Fibroblast of lung (primary cell): ENCODE results near the gene CDK10. TPM values are rescaled to one million over a fixed set of nuclear protein-coding genes. Genes with fewer than 3 reads are reported as not detected.
A peak's percentile ranks its signal among the peaks of the same experiment; 100 is the strongest.

Source experiments
- DNase-seq, 2 donors: peaks; one replicate each; pipeline versions ENCODE4 v3.0.0 to v3.0.0-alpha.2; 2010; ENCODE audit warnings: low read depth in 2 of 2
- H2AFZ ChIP-seq: 2 replicates; pipeline ENCODE4 v1.5.1; 2012; ENCODE audit warnings: low read length, control low read depth, inconsistent platforms
- H3K27ac ChIP-seq: 2 replicates; pipeline ENCODE4 v1.5.1; 2011; ENCODE audit warnings: low read length, control low read depth; ENCODE audit not compliant: insufficient read depth
- H3K27me3 ChIP-seq: 2 replicates; pipeline ENCODE4 v1.5.1; 2011; ENCODE audit warnings: mild to moderate bottlenecking, low read length; ENCODE audit not compliant: control insufficient read depth, insufficient read depth
- H3K36me3 ChIP-seq: 2 replicates; pipeline ENCODE4 v1.5.1; 2011; ENCODE audit warnings: low read length; ENCODE audit not compliant: control insufficient read depth, insufficient read depth
- H3K4me1 ChIP-seq: 2 replicates; pipeline ENCODE4 v1.5.1; 2011; ENCODE audit warnings: low read length; ENCODE audit not compliant: control insufficient read depth, insufficient read depth; ENCODE audit errors: extremely low read depth
- H3K4me2 ChIP-seq: 2 replicates; pipeline ENCODE4 v1.5.1; 2011; ENCODE audit warnings: low read length, control low read depth; ENCODE audit not compliant: insufficient read depth; ENCODE audit errors: extremely low read depth
- H3K4me3 ChIP-seq, 4 experiments: fragments of 200-600 bp in 1 of 4; sonication (generic) in 1 of 4; replicated peaks in 1 of 4; 2 replicates each; pipeline ENCODE4 v1.5.1; 2011 to 2016; ENCODE audit warnings: low read length in 4 of 4, low read depth in 3 of 4, mild to moderate bottlenecking in 3 of 4, control low read depth in 2 of 4, inconsistent platforms in 1 of 4, mixed read lengths in 1 of 4; ENCODE audit not compliant: insufficient read depth in 1 of 4; ENCODE audit errors: control extremely low read depth in 1 of 4
- H3K79me2 ChIP-seq: 2 replicates; pipeline ENCODE4 v1.5.1; 2012; ENCODE audit warnings: mild to moderate bottlenecking, low read length, inconsistent platforms; ENCODE audit not compliant: control insufficient read depth, insufficient read depth
- H3K9ac ChIP-seq: 2 replicates; pipeline ENCODE4 v1.5.1; 2011; ENCODE audit warnings: mild to moderate bottlenecking, low read length, control low read depth; ENCODE audit not compliant: insufficient read depth
- H3K9me3 ChIP-seq: 2 replicates; pipeline ENCODE4 v1.5.1; 2012; ENCODE audit warnings: low read depth, low read length; ENCODE audit not compliant: control insufficient read depth, insufficient read depth
- H4K20me1 ChIP-seq: 2 replicates; pipeline ENCODE4 v1.5.1; 2011; ENCODE audit warnings: low read length; ENCODE audit not compliant: control insufficient read depth, insufficient read depth; ENCODE audit errors: extremely low read depth
- EZH2 ChIP-seq: IDR thresholded peaks from 2 replicates; pipeline ENCODE4 v1.5.1; 2012; ENCODE audit warnings: low read length, control low read depth, mild to moderate bottlenecking; ENCODE audit errors: missing control alignments
- polyA plus RNA-seq, 2 donors: library from polyadenylated mRNA; depleted of rRNA in 1 of 2; stranded (reverse) in 1 of 2; unstranded in 1 of 2; fragments of >200 nt; gene quantifications; 2 replicates each; pipeline ENCODE4 v1.2.1, GENCODE V29; 2011 to 2012; ENCODE audit warnings: missing spikeins in 1 of 2
- total RNA-seq: library from RNA; depleted of rRNA; stranded (reverse); fragments of >200 nt; gene quantifications from 2 replicates; pipeline ENCODE4 v1.2.1, GENCODE V29; 2014
- TF ChIP-seq, protein P1 (sequence below), 2 donors: IDR thresholded peaks in 1 of 2; conservative IDR thresholded peaks in 1 of 2; 1 replicate in 1 of 2; 2 replicates in 1 of 2; pipeline ENCODE4 v1.5.1; 2011 to 2012; ENCODE audit warnings: low read length in 2 of 2, control low read depth in 1 of 2, inconsistent platforms in 1 of 2, low read depth in 1 of 2, mild to moderate bottlenecking in 1 of 2

The CDK10 gene
- total and polyA plus RNA-seq, 2 donors (not counting 1 experiment from before 2014, with no cell fraction given) = 22.9 to 41.9 TPM

DNA sequence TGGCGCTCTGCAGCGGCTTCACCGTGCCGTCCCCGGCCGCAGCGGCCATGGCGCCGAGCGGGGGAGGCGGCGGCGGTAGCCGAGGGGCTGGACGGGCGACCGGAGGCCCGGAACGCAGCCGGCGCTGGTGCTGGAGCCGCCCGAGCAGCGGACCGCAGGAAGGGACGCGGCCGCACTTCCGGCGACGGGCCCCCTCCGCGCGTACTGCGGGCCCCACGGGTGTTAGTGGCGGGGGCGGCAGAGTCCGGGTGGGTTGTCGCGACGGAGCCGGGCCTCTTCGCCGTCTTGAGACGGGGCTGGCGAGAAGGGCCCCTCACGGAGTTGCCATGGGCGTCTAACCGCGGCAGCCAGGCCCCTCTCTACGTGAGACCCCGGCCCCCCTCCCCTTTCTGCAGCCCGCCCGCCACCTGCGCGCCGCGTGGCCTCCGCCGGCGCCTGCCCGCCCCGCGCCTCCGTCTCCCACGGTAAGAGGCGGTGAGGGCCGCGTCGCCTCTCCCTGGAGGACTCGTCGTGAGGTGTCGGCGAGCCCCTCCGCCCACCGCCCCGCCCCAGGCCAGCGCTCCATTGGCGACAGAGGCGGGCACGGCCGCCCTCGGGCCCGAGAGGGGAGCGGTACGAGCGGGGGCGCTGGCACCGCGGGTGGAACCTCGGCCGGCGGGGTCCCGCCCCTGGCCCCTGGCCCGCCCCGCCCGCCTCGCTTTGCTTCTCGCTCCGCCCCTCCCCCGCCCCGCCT is 34.5 kb downstream of the CDK10 start, which contains the start of the genes VPS9D1 and ZNF276:
VPS9D1 (minus strand) TSS at position 86 of the 733 bp plus-strand sequence; CDS start at position 49, 37 bp downstream.
ZNF276 (plus strand) TSS at position 725 of the 733 bp plus-strand sequence. CDS start 104 bp downstream, outside the sequence.
- Histone ChIP-seq H4K20me1 (no peaks in the 10 kb centered on the region), H3K9ac (peak within 1 kb of the TSS; percentile 82), H3K9me3 (no peaks in the 10 kb centered on the region), H3K4me1 (peaks cover 20% of the 10 kb centered on the region), H3K27me3 (no peaks in the 10 kb centered on the region), H3K36me3 (peaks cover 12% of the 10 kb centered on the region), H3K4me2 (peak within 1 kb of the TSS; percentile 100), H3K4me3 (peak within 1 kb of the TSS; percentile 58 to 83 (median 74)), H3K79me2 (peaks cover 29% of the 10 kb centered on the region), H2AFZ (peak within 1 kb of the TSS; percentile 38), H3K27ac (peak within 1 kb of the TSS; percentile 75)
- DNase-seq = peak; percentile 74 to 75
- TF ChIP-seq, protein P1, sequence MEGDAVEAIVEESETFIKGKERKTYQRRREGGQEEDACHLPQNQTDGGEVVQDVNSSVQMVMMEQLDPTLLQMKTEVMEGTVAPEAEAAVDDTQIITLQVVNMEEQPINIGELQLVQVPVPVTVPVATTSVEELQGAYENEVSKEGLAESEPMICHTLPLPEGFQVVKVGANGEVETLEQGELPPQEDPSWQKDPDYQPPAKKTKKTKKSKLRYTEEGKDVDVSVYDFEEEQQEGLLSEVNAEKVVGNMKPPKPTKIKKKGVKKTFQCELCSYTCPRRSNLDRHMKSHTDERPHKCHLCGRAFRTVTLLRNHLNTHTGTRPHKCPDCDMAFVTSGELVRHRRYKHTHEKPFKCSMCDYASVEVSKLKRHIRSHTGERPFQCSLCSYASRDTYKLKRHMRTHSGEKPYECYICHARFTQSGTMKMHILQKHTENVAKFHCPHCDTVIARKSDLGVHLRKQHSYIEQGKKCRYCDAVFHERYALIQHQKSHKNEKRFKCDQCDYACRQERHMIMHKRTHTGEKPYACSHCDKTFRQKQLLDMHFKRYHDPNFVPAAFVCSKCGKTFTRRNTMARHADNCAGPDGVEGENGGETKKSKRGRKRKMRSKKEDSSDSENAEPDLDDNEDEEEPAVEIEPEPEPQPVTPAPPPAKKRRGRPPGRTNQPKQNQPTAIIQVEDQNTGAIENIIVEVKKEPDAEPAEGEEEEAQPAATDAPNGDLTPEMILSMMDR (conservative IDR thresholded peaks at IDR 0.05 in 1 of 2, IDR thresholded peaks at IDR 0.05 in 1 of 2; ENCODE audit: low read depth in 1 of 2, low read length in 2 of 2) = no peak
- no peak for TF ChIP-seq EZH2

DNA sequence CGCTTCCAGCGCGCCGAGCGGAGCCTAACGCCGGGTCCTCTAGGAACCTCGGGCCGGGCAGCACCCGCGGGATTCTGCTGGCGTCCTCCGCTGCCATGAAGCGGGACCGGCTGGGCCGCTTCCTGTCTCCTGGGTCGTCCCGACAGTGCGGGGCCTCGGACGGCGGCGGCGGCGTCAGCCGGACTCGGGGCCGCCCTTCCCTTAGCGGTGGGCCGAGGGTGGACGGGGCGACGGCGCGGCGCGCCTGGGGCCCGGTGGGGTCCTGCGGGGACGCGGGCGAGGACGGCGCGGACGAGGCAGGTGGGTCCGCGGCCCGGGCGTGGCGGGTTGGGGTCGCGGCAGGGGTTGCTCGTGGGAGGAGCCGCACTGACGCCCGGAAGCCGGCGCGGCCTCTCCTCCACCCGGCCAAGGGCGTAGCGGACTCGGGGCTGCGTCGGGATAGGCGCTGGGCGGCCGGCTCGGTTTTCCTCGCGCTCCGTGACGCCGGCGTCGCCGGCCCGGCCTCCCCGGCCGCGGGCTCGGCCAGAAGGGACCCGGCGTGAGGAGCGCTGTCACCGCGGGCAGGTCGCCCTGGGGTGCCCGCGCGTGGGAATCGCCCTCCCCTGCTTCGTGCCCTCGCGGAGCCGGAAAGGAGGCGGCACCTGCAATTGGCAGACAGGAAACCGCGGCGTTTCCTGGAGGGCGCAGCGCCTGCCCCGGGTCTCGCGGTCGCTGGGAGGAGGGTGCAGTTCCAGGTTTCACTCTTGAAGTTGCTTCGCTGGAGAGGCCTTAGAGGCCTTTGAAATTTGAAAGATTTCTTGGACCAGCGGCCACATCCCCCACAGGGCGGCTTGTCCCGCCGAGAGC is 35.3 kb downstream of the CDK10 start:
- Histone ChIP-seq H3K9me3 (no peaks in the 10 kb centered on the region), H3K9ac (peak overlapping the region; percentile 82), H3K4me3 (peak overlapping the region; percentile 36 to 80 (median 62)), H4K20me1 (no peaks in the 10 kb centered on the region), H3K79me2 (peaks cover 29% of the 10 kb centered on the region), H3K4me1 (peaks cover 20% of the 10 kb centered on the region), H3K4me2 (peak overlapping the region; percentile 93), H3K36me3 (peaks cover 12% of the 10 kb centered on the region), H3K27ac (peak overlapping the region; percentile 72), H3K27me3 (no peaks in the 10 kb centered on the region), H2AFZ (no peak overlapping the region)
- TF ChIP-seq EZH2 = no peak
- TF ChIP-seq, protein P1 (conservative IDR thresholded peaks at IDR 0.05 in 1 of 2, IDR thresholded peaks at IDR 0.05 in 1 of 2; ENCODE audit: low read depth in 1 of 2, low read length in 2 of 2) = no peak
- DNase-seq = peak; percentile 51 to 74
